Measurements from ENCODE around the gene PDXDC1.
"Not testable (repeated sequence)": the region's sequence is repeated elsewhere in the genome, so short reads cannot be mapped to it uniquely, and the experiment has no call there.

The PDXDC1 gene

GRCh38 chr16:15137514-15137913 is 162.7 kb downstream of the PDXDC1 start:
- DNase-seq, result not testable (repeated sequence)

- not testable (repeated sequence) for DNase-seq
Measured at GRCh38 chr16:15140444-15141365, 165.9 kb downstream of the PDXDC1 start.

- DNase-seq, result no peak
Measured at GRCh38 chr16:15141586-15141985, 166.8 kb downstream of the PDXDC1 start.

- DNase-seq, result not testable (repeated sequence)
Measured at GRCh38 chr16:15142107-15142890, 167.5 kb downstream of the PDXDC1 start.

- not testable (repeated sequence) for DNase-seq
Measured at GRCh38 chr16:15142891-15143600, 168.2 kb downstream of the PDXDC1 start.

GRCh38 chr16:15143601-15144091 is 168.8 kb downstream of the PDXDC1 start:
- not testable (repeated sequence) for DNase-seq

GRCh38 chr16:15144092-15144631 is 169.3 kb downstream of the PDXDC1 start:
- DNase-seq, result not testable (repeated sequence)

GRCh38 chr16:15144781-15145417 is 170.1 kb downstream of the PDXDC1 start:
- not testable (repeated sequence) for DNase-seq

- not testable (repeated sequence) for DNase-seq
Measured at GRCh38 chr16:15145418-15146263, 170.8 kb downstream of the PDXDC1 start.

GRCh38 chr16:15146264-15146662 is 171.4 kb downstream of the PDXDC1 start:
- DNase-seq, result not testable (repeated sequence)

- DNase-seq, result not testable (repeated sequence)
Measured at GRCh38 chr16:15148831-15149230, 174.0 kb downstream of the PDXDC1 start.

- DNase-seq, result not testable (repeated sequence)
Measured at GRCh38 chr16:15149260-15149659, 174.4 kb downstream of the PDXDC1 start.

- DNase-seq, result not testable (repeated sequence)
Measured at GRCh38 chr16:15154005-15154404, 179.2 kb downstream of the PDXDC1 start.

GRCh38 chr16:15154650-15155562 is 180.1 kb downstream of the PDXDC1 start:
- peak; percentile 82 for DNase-seq

GRCh38 chr16:15157644-15158043 is 182.8 kb downstream of the PDXDC1 start:
- DNase-seq, result not testable (repeated sequence)

GRCh38 chr16:15159671-15160070 is 184.8 kb downstream of the PDXDC1 start:
- not testable (repeated sequence) for DNase-seq

- DNase-seq, result not testable (repeated sequence)
Measured at GRCh38 chr16:15160571-15160970, 185.7 kb downstream of the PDXDC1 start.

- DNase-seq, result not testable (repeated sequence)
Measured at GRCh38 chr16:15163055-15163454, 188.2 kb downstream of the PDXDC1 start.

- DNase-seq, result not testable (repeated sequence)
Measured at GRCh38 chr16:15166177-15166576, 191.4 kb downstream of the PDXDC1 start.

- DNase-seq, result not testable (repeated sequence)
Measured at GRCh38 chr16:15168303-15168702, 193.5 kb downstream of the PDXDC1 start.
